Fibroblast of lung (primary cell): ENCODE measurements around the gene EVX2. TPM values are rescaled to one million over a fixed set of nuclear protein-coding genes. Genes with fewer than 3 reads are reported as not detected.

ENCODE experiments used
- DNase-seq, 2 donors: peaks; one replicate each; pipeline versions ENCODE4 v3.0.0 to v3.0.0-alpha.2; 2010; ENCODE audit warnings: low read depth in 2 of 2
- H2AFZ ChIP-seq: 2 replicates; pipeline ENCODE4 v1.5.1; 2012; ENCODE audit warnings: low read length, control low read depth, inconsistent platforms
- H3K27ac ChIP-seq: 2 replicates; pipeline ENCODE4 v1.5.1; 2011; ENCODE audit warnings: low read length, control low read depth; ENCODE audit not compliant: insufficient read depth
- H3K27me3 ChIP-seq: 2 replicates; pipeline ENCODE4 v1.5.1; 2011; ENCODE audit warnings: mild to moderate bottlenecking, low read length; ENCODE audit not compliant: control insufficient read depth, insufficient read depth
- H3K36me3 ChIP-seq: 2 replicates; pipeline ENCODE4 v1.5.1; 2011; ENCODE audit warnings: low read length; ENCODE audit not compliant: control insufficient read depth, insufficient read depth
- H3K4me1 ChIP-seq: 2 replicates; pipeline ENCODE4 v1.5.1; 2011; ENCODE audit warnings: low read length; ENCODE audit not compliant: control insufficient read depth, insufficient read depth; ENCODE audit errors: extremely low read depth
- H3K4me2 ChIP-seq: 2 replicates; pipeline ENCODE4 v1.5.1; 2011; ENCODE audit warnings: low read length, control low read depth; ENCODE audit not compliant: insufficient read depth; ENCODE audit errors: extremely low read depth
- H3K4me3 ChIP-seq, 4 experiments: fragments of 200-600 bp in 1 of 4; sonication (generic) in 1 of 4; replicated peaks in 1 of 4; 2 replicates each; pipeline ENCODE4 v1.5.1; 2011 to 2016; ENCODE audit warnings: low read length in 4 of 4, low read depth in 3 of 4, mild to moderate bottlenecking in 3 of 4, control low read depth in 2 of 4, inconsistent platforms in 1 of 4, mixed read lengths in 1 of 4; ENCODE audit not compliant: insufficient read depth in 1 of 4; ENCODE audit errors: control extremely low read depth in 1 of 4
- H3K79me2 ChIP-seq: 2 replicates; pipeline ENCODE4 v1.5.1; 2012; ENCODE audit warnings: mild to moderate bottlenecking, low read length, inconsistent platforms; ENCODE audit not compliant: control insufficient read depth, insufficient read depth
- H3K9ac ChIP-seq: 2 replicates; pipeline ENCODE4 v1.5.1; 2011; ENCODE audit warnings: mild to moderate bottlenecking, low read length, control low read depth; ENCODE audit not compliant: insufficient read depth
- H3K9me3 ChIP-seq: 2 replicates; pipeline ENCODE4 v1.5.1; 2012; ENCODE audit warnings: low read depth, low read length; ENCODE audit not compliant: control insufficient read depth, insufficient read depth
- H4K20me1 ChIP-seq: 2 replicates; pipeline ENCODE4 v1.5.1; 2011; ENCODE audit warnings: low read length; ENCODE audit not compliant: control insufficient read depth, insufficient read depth; ENCODE audit errors: extremely low read depth
- CTCF ChIP-seq, 2 donors: IDR thresholded peaks in 1 of 2; conservative IDR thresholded peaks in 1 of 2; 1 replicate in 1 of 2; 2 replicates in 1 of 2; pipeline ENCODE4 v1.5.1; 2011 to 2012; ENCODE audit warnings: low read length in 2 of 2, control low read depth in 1 of 2, inconsistent platforms in 1 of 2, low read depth in 1 of 2, mild to moderate bottlenecking in 1 of 2
- EZH2 ChIP-seq: IDR thresholded peaks from 2 replicates; pipeline ENCODE4 v1.5.1; 2012; ENCODE audit warnings: low read length, control low read depth, mild to moderate bottlenecking; ENCODE audit errors: missing control alignments
- polyA plus RNA-seq, 2 donors: library from polyadenylated mRNA; depleted of rRNA in 1 of 2; stranded (reverse) in 1 of 2; unstranded in 1 of 2; fragments of >200 nt; gene quantifications; 2 replicates each; pipeline ENCODE4 v1.2.1, GENCODE V29; 2011 to 2012; ENCODE audit warnings: missing spikeins in 1 of 2
- total RNA-seq: library from RNA; depleted of rRNA; stranded (reverse); fragments of >200 nt; gene quantifications from 2 replicates; pipeline ENCODE4 v1.2.1, GENCODE V29; 2014

EVX2 gene
- total and polyA plus RNA-seq, 2 donors (not counting 1 experiment from before 2014, with no cell fraction given): not detected

GRCh38 chr2:176076796-176077195 is 7.0 kb downstream of the EVX2 start:
- Histone ChIP-seq H3K79me2 (no peaks in the 10 kb centered on the region), H3K36me3 (no peaks in the 10 kb centered on the region), H3K4me3 (no peak overlapping the region), H4K20me1 (no peaks in the 10 kb centered on the region), H3K27me3 (peaks cover 70% of the 10 kb centered on the region), H3K4me2 (no peak overlapping the region), H2AFZ (no peak overlapping the region), H3K9me3 (no peaks in the 10 kb centered on the region), H3K4me1 (no peaks in the 10 kb centered on the region), H3K27ac (no peak overlapping the region), H3K9ac (no peak overlapping the region)
- DNase-seq: no peak
- TF ChIP-seq EZH2 (no peak), CTCF (conservative IDR thresholded peaks at IDR 0.05 in 1 of 2, IDR thresholded peaks at IDR 0.05 in 1 of 2; ENCODE audit: low read depth in 1 of 2, low read length in 2 of 2) (no peak)

DNA sequence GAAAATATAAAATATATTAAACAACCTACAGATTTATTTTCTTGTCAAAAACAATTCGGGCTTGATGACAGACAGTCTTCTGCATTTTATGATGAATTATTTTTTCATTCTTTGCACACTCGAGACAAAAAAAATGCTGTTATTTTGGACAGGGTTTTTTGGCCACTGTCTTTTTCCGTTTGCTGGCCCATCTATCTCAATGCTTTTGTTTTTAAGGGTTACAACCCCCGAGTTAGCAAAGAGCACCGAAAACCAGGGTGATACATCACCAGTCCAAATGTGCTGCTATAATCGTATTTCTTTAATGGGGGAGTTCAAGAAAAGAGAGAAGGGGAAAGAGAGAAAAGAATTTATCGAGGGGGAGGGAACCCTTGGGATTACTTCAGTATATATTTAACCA is 7.7 kb downstream of the EVX2 start:
- Histone ChIP-seq H3K4me1 (no peaks in the 10 kb centered on the region), H3K4me2 (no peak overlapping the region), H3K4me3 (no peak overlapping the region), H3K36me3 (no peaks in the 10 kb centered on the region), H3K9me3 (no peaks in the 10 kb centered on the region), H3K9ac (no peak overlapping the region), H3K79me2 (no peaks in the 10 kb centered on the region), H4K20me1 (no peaks in the 10 kb centered on the region), H3K27ac (no peak overlapping the region), H2AFZ (no peak overlapping the region), H3K27me3 (peaks cover 70% of the 10 kb centered on the region)
- no peak for DNase-seq
- no peak for TF ChIP-seq CTCF (conservative IDR thresholded peaks at IDR 0.05 in 1 of 2, IDR thresholded peaks at IDR 0.05 in 1 of 2; ENCODE audit: low read depth in 1 of 2, low read length in 2 of 2)
- TF ChIP-seq EZH2: no peak

DNA sequence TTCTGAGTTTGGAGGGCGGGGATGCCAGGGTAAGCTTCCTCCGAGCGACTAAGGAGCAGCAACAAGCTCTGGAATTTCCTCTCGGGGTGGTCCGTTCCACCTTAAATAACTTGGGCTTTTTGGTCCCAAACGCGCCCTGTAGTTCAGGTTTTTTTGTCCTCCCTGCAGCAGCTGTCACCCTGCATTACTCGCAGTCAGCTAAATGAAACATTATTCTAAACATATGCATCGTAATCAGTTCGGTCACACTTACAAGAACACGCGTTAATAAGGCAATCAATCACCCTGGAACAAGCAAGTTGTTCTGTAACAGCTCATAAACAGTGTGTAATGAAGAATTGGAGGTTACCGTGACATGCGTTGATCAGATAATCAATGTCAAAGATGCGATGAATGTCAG is 8.3 kb downstream of the EVX2 start:
- no peak for DNase-seq
- Histone ChIP-seq H3K27ac (no peak overlapping the region), H3K79me2 (no peaks in the 10 kb centered on the region), H3K4me3 (no peak overlapping the region), H2AFZ (no peak overlapping the region), H3K27me3 (peaks cover 67% of the 10 kb centered on the region), H4K20me1 (no peaks in the 10 kb centered on the region), H3K9me3 (no peaks in the 10 kb centered on the region), H3K4me1 (no peaks in the 10 kb centered on the region), H3K4me2 (no peak overlapping the region), H3K9ac (no peak overlapping the region), H3K36me3 (no peaks in the 10 kb centered on the region)
- TF ChIP-seq EZH2 (no peak), CTCF (conservative IDR thresholded peaks at IDR 0.05 in 1 of 2, IDR thresholded peaks at IDR 0.05 in 1 of 2; ENCODE audit: low read depth in 1 of 2, low read length in 2 of 2) (no peak)
